GM18505 (cell line): ENCODE results near the gene SLC6A11.

Experiments used
- ATAC-seq: cut with Tn5 transposase; IDR thresholded peaks from one replicate; pipeline ENCODE4 v1.9.1; 2021; ENCODE audit not compliant: unreplicated experiment
- POLR2A ChIP-seq: IDR thresholded peaks from 4 replicates; pipeline ENCODE4 v1.6.1; 2011; ENCODE audit warnings: borderline replicate concordance; ENCODE audit not compliant: insufficient read depth, insufficient read length; ENCODE audit errors: extremely low read depth

Gene SLC6A11

DNA sequence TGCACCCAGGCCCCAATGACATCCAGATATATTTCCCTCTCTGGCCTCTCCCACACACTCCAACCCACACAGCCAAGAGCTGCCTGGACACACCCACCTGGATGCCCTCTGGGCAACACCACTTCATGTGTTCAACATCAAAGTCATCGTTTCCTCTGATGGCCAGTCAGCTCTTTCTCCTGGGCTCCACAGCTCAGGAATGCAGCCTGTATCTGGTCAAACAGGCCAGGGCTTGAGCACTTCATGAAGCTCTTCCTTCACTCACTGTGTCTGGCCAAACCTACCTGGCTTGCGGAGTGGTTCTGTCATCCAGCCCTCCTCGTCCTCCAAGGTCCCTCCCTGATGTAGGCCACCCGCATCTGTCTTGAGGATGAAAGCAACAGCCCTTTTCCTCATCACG lies 35.8 kb upstream of the SLC6A11 start:
- ATAC-seq, result no peak
- no peak for TF ChIP-seq POLR2A

DNA sequence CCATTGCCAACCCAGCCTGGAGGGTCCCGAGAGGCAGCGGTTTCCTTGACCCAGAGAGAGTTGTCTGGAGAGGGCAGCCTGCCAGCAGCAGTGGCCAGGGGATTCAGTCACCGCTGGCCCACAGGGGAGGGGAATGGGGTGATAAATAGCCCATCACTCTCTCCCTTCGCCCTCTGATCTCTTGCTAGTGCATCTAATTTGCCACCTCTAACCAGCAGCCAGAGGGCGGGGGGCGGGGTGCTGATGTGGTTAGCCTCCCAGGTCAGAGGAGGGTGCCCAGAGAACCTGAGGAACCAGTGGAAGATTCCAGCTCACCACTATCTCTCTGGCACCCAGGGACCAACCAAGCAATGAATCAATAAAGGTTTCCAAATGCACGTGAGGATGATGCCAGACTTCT lies 35.1 kb upstream of the SLC6A11 start:
- no peak for TF ChIP-seq POLR2A
- ATAC-seq, result no peak

DNA sequence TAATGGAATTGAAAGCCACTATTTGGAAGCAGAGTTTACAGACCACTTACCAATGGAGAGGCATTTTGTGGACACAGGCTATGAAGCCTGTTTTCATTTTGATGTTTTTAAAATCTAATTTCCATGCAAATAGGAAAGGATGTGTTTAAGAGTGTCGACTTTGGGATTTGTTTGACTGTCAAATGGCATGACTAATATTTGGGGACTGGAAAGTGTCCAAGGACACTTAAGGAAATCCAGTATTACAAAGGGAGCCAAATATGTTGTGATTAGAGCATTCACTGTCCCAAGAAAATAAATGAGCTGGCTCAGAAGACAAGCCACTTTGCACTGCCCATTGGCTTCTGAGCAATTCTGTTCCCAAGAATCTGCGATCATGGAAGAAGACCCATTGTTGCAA lies 34.0 kb upstream of the SLC6A11 start:
- no peak for ATAC-seq
- TF ChIP-seq POLR2A, result no peak

- ATAC-seq, result no peak
- TF ChIP-seq POLR2A, result no peak
Measured at GRCh38 chr3:10783360-10784351, 32.4 kb upstream of the SLC6A11 start.

- ATAC-seq, result no peak
- no peak for TF ChIP-seq POLR2A
Measured at GRCh38 chr3:10786640-10787039, 29.4 kb upstream of the SLC6A11 start.

DNA sequence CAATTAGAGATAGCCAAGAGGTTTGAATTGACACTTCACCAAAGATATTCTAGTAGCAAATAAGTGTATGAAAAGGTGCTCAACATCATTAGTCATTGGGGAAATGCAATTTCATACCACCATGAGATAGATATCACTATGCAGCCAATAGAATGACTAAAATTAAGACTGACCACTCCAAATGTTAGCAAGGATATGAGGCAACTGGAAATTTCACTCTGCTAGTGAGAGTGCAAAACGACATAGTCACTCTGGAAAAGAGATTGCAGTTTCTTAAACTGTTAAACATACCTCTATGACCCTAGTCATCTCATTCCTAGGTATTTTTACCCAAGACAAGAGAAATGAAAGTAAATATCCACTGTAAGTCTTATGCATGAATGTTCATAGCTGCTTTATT lies 27.6 kb upstream of the SLC6A11 start:
- no peak for ATAC-seq
- TF ChIP-seq POLR2A, result no peak

DNA sequence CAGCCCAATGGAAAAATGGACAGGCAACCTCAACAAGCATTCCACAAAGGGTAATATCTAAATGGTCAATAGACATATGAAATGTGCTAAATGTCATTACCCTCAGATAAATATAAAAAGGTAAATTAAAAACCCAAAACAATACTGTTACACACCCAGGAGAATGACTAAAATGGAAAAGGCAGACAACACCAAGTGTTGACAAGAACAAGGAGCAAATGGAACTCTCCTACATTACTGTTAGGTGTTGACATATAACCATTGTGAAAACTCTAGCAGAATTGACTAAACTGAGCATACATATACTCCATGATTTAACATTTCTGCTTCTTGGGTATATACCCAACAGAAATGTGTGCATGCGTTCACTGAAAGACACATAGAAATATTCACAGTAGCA lies 25.3 kb upstream of the SLC6A11 start:
- no peak for TF ChIP-seq POLR2A

DNA sequence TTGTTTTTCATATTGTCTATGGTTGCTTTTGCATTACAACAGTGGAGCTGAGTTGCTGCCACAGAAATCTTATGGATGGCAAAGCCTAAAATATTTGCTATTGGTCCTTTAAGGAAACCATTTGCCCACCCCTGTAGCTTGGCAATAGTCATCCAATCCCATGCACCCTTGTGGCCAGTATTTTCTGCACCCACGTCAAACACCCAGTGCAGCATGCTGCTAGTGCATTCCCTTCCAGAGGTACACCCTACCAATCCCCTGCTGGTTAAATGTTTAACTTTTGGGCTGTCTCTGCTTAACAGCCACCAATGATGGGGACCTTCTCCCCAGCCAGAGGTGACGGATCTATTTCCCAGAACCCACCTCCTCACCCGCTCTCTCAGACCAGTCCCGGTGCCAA lies 23.8 kb upstream of the SLC6A11 start:
- TF ChIP-seq POLR2A, result no peak
- no peak for ATAC-seq

More for the DNA sequence above, 25.3 kb upstream of the SLC6A11 start:
- ATAC-seq, result no peak

DNA sequence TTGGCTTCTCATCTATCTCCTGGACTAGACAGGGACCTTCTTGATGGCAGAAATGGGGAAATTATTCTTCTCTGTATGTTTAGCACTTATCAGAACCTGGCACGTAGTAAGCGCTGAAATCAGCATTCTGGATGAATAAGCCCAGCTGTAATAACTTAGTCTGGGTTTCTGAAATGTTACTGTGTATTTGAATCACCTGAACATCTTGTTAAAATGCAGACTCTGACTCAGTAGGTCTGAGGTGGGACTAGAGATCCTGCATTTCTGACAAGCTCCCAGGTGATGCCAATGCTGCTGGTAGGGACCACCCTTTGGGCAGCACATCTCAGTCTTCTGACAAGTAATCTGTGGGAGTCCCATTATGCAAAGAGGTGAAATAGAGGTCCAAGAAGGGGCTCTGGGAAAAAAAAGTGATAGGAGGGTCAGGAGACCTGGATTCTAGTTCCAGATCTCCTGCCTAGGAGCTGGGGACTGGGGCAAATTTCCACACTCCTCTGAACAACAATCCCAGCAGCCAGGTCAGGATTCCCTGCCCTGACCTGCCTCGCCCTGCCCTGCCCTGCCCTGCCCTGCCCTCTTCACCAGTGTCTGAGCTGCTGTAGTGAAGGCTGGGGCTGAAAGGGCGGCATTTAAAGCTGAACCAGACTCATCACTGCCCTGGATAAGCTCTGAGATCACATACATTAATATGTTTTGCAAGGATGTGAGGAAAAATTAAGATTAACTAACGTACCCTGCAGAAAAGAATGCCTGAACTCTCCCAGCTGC lies 17.2 kb upstream of the SLC6A11 start:
- TF ChIP-seq POLR2A, result no peak
- no peak for ATAC-seq

GRCh38 chr3:10804183-10804648 lies 11.8 kb upstream of the SLC6A11 start:
- ATAC-seq, result no peak
- TF ChIP-seq POLR2A, result no peak

DNA sequence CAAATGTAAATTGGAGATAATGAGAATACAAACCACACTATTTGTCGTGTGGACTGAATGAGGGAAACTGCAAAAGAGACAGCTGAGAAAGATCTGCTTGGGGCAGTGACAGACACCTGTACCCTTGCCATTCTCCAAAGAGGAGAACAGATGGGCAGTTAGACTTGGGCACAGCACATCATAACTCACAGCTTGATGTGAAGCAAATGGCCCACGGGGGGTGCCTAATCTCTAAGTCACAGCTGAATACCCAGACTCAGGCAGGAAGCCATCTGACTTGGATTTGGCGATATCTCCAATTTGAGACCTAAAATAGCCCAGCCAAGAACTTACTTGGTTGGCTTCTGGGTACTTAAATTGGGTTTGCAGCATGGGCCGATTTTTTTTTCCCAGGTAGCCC lies 10.0 kb upstream of the SLC6A11 start:
- ATAC-seq, result no peak
- TF ChIP-seq POLR2A, result no peak

- no peak for TF ChIP-seq POLR2A
- no peak for ATAC-seq
Measured at GRCh38 chr3:10808130-10808735, 7.8 kb upstream of the SLC6A11 start.

- ATAC-seq, result no peak
- TF ChIP-seq POLR2A, result no peak
Measured at GRCh38 chr3:10808974-10809373, 7.1 kb upstream of the SLC6A11 start.
